Measurements from ENCODE around the gene MELTF.
"Not testable (repeated sequence)": the region's sequence is repeated elsewhere in the genome, so short reads cannot be mapped to it uniquely, and the experiment has no call there.

Gene MELTF

GRCh38 chr3:197029511-197030167, at the start of gene MELTF:
MELTF (minus strand) TSS chr3:197029817; CDS start chr3:197029702, 115 bp downstream.
- peak; percentile 79 for DNase-seq

GRCh38 chr3:197076415-197076814, 46.8 kb upstream of the MELTF start:
- no peak for DNase-seq

DNA sequence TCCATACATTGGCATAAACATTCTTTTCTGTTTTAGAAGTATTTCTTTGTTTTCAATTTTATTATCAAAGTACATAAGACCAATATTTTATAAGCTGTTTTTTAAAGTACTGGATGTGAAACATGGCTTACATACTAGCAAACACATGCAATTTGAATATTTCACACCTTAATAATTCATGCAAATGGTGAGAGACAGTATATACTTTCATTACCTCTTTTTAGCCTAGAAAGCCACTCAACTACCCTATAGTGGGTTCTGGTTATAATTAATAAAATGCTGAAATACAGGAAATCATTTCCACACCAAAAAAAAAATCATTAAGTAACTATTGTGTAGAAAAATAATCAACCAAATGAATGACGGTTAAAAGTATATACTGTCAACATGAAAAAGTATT, 38.5 kb upstream of the MELTF start:
- DNase-seq = no peak

DNA sequence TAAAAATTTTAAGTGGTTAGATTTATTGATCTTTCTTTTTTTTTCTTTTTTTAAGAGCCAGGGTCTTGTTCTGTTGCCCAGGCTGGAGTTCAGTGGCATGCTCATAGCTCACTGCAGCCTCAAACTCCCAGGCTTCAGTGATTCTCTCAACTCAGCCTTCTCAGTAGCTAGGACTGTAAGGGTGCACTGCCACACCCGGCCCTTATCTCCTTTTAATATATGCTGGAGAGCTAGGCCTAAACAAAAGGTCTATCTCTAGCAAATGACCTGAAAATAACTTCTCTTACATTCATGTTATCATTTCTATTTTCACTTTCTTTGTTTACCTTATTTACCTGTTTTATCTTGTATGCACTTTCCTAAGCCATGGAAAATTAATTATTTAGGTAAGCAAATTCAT, 35.2 kb upstream of the MELTF start:
- peak; percentile 0 for DNase-seq

- no peak for DNase-seq
Observed at GRCh38 chr3:197062446-197062845, 32.8 kb upstream of the MELTF start.

DNA sequence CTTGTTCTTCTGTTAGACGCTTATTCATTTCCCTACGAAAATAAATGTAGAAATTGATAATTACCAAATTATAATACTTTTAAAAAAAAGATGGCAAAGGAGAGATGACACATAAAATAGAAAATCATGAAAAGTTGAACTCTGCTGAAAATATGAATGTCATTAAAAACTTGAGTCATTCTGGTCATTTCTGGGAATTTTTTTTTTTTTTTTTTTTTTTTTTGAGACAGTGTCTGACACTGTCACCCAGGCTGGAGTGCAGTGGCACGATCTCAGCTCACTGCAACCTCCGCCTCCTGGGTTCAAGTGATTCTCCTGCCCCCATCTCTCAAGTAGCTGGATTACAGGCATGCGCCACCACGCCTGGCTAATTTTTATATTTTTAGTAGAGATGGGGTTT, 22.0 kb upstream of the MELTF start:
- not testable (repeated sequence) for DNase-seq

DNA sequence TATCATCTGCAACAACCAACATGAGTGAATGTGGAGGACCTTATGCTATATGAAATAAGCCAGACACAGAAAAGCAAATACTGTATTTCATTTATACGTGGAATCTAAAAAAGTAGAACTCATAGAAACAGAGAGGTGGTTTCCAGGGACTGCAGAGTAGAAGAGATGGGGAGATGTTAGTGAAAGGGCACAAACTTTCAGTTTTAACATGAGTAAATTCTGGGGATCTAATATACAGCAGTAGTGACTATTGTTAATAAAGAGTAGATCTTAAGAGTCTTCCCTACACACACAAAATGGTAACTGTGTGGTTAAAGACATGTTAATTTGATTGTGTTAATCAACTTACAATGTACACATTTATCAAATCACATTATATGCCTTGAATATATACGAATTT, 20.9 kb upstream of the MELTF start:
- no peak for DNase-seq

- DNase-seq = no peak
Observed at GRCh38 chr3:197042539-197042938, 12.9 kb upstream of the MELTF start.

DNA sequence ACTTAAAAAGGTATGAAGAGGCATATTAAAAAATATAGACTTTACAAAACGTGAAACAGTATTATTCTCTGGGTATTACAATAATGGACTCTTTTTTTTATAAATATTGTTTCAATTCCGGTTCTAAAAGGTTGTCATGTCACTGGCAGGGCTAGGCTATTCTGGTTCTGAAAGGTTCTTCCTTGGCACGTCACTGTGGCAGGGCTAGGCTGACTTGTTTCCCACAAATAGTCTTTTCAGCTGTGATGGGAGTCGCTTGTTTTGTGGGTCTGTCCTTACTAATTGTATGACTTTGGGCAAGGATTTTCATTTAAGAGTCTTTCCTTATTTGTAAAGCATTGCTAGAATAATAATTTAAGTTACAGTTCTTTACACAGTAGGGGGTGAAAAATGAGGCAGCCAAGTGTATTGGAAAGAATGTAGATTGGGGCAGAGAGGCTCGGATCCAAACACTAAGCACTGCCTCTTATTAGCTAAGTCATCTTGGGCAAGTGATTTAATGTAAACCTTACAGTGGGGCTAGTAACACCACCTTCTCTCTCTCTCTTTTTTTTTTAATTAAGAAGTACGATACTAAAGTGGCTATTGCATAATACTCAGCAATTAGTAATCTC, 12.4 kb upstream of the MELTF start:
- DNase-seq = no peak

DNA sequence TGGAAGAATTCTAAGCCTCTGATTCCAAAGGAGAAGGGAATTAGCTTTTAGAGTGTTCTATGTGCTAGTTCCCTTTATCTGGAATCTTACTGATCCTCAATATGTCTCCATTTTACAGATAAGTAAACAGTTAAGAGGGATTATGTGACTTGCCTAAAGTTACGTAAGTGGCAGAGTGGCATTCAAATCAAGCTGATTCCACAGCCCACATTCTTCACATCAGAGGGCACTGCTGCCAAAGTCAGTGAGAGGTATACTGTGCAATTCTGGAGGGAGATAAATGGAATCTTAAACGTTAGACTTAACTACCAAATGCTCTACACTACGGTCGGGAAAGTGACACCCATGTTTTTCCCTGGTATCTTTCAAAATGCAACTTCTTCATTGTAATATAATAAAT, 11.0 kb upstream of the MELTF start:
- DNase-seq = no peak

GRCh38 chr3:197038679-197039462, 9.3 kb upstream of the MELTF start:
- no peak for DNase-seq

DNA sequence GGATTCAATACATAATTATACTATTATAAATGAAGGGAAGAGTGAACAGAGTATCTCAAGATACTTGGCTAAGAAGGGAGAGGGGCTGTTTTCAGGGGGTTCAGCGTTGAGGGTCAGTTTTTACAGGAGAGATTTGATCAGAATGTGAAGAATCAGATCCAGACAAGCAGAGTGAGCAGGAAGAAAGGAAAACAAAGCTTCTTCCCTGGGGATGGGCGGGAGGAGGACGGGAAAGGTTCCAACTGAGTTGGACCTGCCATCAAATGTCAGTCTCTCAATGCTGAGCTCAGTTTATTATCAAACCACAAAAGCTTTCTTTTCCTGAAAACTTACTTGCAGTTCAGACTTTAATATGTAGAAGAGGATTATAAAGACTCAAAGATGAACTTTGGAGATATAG, 6.0 kb upstream of the MELTF start:
- DNase-seq = no peak

- not testable (repeated sequence) for DNase-seq
Observed at GRCh38 chr3:197034778-197035177, 5.2 kb upstream of the MELTF start.

- DNase-seq = not testable (repeated sequence)
Observed at GRCh38 chr3:197033764-197034163, 4.1 kb upstream of the MELTF start.

- no peak for DNase-seq
Observed at GRCh38 chr3:197031315-197032285, 2.0 kb upstream of the MELTF start.

GRCh38 chr3:197030379-197031314, 1.0 kb upstream of the MELTF start:
- DNase-seq = no peak

GRCh38 chr3:197028728-197029510, 698 bp downstream of the MELTF start:
- peak; percentile 32 for DNase-seq

GRCh38 chr3:197027896-197028727, 1.5 kb downstream of the MELTF start:
- no peak for DNase-seq

GRCh38 chr3:197027151-197027895, 2.3 kb downstream of the MELTF start:
- no peak for DNase-seq
